A549 (cell line): ENCODE results near the gene PTCH2.

Experiments used
- CHD4 ChIP-seq: fragments of 200-600 bp; sonication (generic); IDR thresholded peaks from 2 replicates; pipeline ENCODE4 v1.6.1; 2016; ENCODE audit warnings: antibody characterized with exemption, mild to moderate bottlenecking, borderline replicate concordance
- CTCF ChIP-seq: fragments of >200 bp; sonication (Bioruptor Twin); formaldehyde crosslinking; IDR thresholded peaks from 3 replicates; pipeline ENCODE4 v1.5.1; 2016
- EP300 ChIP-seq, 2 experiments: fragments of >200 bp; sonication (Bioruptor Twin); formaldehyde crosslinking; IDR thresholded peaks; 2 replicates in 1 of 2; 3 replicates in 1 of 2; pipeline ENCODE4 v1.6.1; 2016 to 2017
- KDM1A ChIP-seq: fragments of 200-600 bp; sonication (generic); IDR thresholded peaks from 2 replicates; pipeline ENCODE4 v1.6.1; 2016; ENCODE audit warnings: low read depth, mild to moderate bottlenecking
- PHF8 ChIP-seq: fragments of 200-600 bp; sonication (generic); IDR thresholded peaks from 2 replicates; pipeline ENCODE4 v1.6.1; 2016; ENCODE audit warnings: low read depth, mild to moderate bottlenecking, antibody characterized with exemption, moderate library complexity, borderline replicate concordance
- POLR2A ChIP-seq: IDR thresholded peaks from 2 replicates; pipeline ENCODE4 v1.6.1; 2012; ENCODE audit warnings: mild to moderate bottlenecking, low read length
- RAD21 ChIP-seq, 2 experiments: fragments of >200 bp in 1 of 2; sonication (Bioruptor Twin) in 1 of 2; formaldehyde crosslinking in 1 of 2; IDR thresholded peaks in 1 of 2; conservative IDR thresholded peaks in 1 of 2; 2 replicates in 1 of 2; 3 replicates in 1 of 2; pipeline ENCODE4 v1.6.1; 2012 to 2018; ENCODE audit warnings: inconsistent platforms in 1 of 2

- TF ChIP-seq POLR2A: no peak
- no peak for TF ChIP-seq PHF8
- no peak for TF ChIP-seq RAD21 (conservative IDR thresholded peaks at IDR 0.05 in 1 of 2, IDR thresholded peaks at IDR 0.05 in 1 of 2)
- TF ChIP-seq CTCF: no peak
- TF ChIP-seq KDM1A: no peak
- no peak for TF ChIP-seq CHD4
- TF ChIP-seq EP300 (IDR thresholded peaks at IDR 0.05): no peak
Observed at GRCh38 chr1:44870096-44870495, 27.0 kb upstream of the PTCH2 start.
